ENCODE results near the gene FXYD5.
"Not testable (repeated sequence)": the region's sequence is repeated elsewhere in the genome, so short reads cannot be mapped to it uniquely, and the experiment has no call there.

Gene FXYD5

DNA sequence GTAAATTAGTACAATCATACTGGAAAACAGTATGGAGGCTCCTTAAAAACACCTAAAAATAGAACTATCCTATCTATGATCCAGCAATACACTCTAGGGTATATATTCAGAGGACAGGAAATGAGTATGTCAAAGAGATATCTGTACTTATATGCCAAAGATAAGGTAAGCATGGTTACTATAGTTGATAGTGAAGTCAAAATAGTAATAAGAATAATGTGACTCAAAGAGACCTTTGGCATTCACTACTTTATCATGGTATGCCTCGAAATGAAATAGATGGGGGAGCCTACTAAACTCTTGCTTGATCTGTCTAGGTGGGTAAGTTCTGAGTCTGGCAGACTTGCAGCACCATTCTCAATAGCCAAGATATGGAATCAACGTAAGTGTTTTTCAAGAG is 30.3 kb downstream of the FXYD5 start:
- DNase-seq: peak; percentile 7

DNA sequence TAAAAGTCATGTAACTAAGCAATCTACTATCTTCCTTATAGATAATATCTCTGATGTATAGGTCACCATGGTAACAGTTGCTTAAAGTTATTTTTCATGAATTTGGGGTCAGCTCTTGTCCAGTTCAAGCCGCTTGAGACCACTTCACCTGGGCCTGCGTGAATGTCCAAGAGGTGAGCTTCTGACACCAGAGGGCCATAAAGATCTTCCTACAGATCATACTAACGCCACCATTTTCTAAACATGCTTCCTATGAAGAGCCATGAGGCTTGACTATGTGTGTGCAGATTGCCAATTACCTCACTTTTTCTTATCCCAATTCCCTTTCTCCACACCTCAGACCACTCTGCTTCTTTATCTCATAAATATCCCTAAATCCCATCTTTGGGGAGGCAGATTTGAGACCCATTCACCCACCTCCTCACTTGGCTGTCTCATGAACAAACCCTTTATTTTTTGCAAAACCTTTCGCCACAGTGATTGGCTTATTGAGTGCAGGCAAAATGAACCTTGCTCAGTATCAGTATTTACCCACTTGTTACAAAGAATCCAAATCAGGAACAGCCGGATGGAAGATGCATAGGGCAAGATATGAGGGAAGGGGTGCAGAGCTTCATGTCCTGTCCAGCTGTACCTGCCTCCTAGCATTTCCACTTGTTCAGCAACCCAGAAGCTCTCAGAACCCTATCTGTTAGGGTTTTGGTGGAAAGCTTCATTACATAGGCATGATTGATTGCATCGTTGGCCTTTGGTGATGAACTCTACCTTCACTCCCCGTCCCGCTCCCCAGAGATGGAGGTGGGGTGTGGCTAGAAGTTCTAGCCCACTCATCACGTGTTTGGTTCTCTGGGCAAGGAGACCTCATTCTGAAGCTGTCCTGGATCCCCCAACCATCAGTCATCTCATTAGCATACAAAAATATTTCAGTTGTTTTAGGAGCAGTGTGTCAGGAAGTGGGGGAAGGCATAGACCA is 39.8 kb downstream of the FXYD5 start:
- no peak for DNase-seq

DNA sequence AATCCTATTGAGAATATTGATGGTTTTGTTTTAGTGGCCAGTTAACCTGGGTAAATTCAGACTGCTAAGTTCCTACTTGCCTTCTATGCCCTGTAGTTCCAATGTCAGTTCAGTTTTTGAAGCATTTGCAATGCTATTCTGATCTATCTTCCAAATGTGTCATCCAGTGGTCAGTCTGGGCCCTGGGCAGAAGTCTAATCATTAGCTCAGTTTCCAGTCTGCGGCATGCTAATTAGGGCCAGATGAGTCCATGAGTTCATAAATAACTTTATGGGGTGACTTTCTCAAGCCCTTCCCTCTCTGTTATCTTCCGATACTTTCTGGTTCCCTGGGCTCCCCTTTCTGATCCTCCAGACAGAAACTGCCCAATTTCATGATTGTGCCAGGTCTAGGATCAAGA is 41.3 kb downstream of the FXYD5 start:
- no peak for DNase-seq

DNA sequence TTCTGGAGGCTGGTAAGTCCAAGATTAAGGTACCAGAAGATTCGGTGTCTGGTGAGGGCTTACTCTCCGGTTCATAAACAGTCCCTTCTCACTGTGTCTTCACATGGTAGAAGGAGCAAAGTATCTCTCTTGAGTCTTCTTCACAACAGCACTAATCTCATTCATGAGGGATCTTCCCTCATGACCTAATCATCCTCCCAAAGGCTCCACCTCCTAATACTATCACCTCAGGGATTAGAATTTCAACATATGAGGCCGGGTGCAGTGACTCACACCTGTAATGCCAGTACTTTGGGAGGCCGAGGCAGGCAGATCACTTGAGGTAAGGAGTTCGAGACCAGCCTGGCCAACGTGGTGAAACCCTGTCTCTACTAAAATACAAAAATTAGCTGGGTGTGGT is 42.3 kb downstream of the FXYD5 start:
- DNase-seq: not testable (repeated sequence)

DNA sequence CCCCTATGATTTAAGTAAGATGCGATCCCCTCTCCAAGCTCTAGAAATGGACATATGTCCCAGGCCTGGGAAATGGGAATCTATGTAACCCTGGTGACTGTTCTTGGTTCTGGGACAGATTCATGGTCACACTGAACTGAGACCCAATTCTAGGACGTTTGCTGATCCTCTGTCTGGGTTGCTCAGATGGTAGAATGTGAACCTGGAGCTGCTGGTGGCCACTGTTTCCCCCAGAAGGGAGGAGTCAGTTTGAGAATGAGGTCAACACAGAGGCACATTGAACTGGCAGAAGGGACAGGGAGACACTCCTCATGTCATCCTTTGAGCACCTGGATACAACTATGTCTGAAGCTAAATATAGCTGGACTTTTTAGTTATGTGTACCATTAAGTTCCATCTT is 44.9 kb downstream of the FXYD5 start:
- DNase-seq: no peak

DNA sequence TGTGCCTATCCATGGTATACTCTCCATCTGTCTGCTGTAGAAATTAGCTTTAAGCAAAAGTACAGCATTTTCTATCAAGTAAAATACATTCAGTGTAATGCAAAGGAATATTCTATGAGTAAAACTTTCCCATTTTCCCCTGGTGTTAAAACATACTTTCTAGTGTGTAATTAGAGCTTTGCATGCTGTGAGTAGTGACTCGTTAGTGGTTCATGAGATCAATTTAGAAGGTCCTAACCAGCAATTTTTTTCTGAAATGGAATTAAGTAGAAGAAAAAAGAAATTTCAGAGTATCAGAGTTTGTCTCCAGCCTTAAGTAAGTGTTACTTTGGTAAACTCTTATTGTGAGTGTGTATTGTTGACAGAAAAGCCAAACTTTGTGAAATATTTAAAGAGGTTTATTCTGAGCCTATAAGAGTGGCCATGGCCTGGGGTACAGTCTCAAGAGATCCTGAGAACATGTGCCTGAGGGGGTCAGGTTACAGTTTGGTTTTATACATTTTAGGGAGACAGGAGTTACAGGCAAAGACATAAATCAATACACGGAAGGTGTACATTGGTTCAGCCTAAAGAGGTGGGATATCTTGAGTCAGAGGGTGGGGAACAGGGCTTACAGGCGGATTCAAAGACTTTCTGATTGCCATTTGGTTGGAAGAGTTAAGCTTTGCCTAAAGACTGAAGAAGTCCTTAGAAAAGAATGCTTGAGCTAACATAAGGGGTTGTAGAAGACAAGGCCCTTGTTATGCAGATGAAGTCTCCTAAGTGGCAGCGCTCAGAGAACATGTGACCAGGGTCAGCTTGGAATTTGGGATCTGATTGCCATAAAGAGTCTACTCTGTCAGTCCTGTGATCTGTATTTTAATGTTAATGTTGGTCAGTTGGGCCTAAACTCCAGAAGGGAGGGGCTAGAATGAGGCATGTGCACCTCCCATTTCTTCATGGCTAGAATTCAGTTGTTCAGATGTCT is 48.5 kb downstream of the FXYD5 start:
- no peak for DNase-seq

DNA sequence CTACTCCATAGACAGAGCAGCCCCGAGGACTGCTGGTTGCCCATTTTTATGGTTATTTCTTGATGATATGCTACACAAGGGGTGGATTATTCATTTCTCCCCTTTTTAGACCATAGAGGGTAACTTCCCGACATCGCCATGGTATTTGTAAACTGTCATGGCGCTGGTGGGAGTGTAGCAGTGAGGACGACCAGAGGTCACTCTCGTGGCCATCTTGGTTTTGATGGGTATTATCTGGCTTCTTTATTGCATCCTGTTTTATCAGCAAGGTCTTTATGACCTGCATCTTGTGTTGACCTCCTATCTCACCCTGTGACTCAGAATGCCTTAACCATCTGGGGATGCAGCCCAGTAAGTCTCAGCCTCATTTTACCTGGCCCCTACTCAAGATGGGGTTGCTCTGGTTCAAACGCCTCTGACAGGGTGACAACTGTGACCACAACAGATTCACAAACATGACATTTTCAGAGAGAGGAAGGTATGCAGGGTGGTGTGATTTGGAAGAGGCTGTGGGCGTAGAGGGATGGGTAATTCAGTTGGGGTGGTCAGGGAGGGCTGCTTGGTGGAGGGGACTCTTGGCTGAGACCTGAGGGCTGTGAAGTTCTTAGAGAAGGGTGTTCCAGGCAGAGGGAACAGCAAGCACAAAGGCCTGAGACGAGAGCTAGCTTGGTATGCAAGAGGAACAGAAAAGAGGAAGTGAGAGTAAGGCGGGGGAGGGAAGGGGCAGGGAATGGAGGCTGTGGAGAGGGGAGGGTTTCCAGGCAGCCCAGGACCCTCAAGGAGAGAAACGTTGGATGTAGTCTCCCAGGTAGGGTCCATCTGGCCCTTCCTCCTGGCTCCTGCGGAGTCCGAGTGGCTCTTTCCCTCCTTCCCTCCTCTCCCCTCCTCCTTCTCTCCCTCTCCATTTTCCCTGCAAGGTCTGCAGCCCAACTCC is 50.5 kb downstream of the FXYD5 start:
- no peak for DNase-seq

DNA sequence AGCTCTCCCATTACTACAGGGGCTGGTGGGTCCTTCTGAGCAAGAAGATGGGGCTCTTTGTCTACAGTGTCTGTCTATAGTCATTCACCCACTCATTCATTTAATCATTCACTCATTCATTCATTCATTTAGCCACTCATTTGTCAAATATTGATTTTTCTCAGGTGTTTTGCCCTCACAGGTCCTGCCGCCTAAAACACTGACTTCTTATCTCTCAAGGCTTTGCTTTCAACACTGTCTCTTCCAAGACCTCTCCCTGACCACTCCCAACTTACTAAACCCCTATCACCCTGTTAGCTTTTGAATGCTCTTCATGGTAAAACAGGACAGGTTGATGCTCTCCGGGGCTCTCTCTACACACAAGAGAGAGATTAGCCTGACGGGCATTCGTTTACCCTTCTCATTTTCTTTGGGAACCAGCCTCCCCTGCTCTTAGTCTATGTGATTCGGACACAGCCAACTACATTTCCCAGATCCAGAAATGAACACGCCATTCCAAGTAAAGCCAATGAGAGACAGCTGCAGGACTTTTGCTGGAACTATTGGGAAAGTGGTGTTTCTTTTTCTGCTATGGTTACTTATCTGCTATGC is 51.3 kb downstream of the FXYD5 start:
- DNase-seq: no peak

DNA sequence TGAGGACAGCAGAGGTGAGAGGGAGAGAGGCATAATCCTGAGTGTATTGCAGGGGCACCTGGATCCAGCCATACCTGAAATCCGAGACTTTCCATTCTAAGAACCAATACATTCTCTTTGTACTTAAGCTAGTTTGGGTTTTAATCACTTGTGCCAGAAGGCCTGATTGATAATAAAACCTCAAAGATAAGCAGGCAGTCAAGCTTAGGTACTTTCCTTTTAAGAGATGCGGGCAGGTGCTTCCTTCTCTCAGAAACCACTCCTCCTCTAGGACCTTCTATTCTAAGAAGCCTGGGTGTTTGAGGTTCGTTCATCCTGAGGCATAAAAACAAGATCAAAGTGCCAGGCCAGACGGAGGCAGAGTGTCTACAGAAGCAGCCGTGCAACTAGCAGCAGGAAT is 51.8 kb downstream of the FXYD5 start:
- peak; percentile 44 for DNase-seq

DNA sequence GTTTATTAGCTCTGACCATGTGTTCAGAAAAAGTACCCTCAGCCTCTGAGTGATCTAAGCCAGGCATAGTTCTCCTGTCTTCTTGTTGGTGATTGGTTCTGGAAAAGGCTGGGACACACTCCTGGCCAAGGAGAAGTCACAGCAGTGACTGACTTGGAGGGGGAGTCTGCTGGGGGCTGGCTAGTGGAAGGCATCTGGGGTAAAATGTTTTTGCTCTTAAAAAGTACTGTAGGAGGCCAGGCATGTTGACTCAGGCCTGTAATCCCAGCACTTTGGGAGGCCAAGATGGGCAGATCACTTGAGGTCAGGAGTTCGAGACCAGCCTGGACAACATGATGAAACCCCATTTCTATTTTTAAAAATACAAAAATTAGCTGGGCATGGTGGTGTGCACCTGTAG is 52.3 kb downstream of the FXYD5 start:
- no peak for DNase-seq

DNA sequence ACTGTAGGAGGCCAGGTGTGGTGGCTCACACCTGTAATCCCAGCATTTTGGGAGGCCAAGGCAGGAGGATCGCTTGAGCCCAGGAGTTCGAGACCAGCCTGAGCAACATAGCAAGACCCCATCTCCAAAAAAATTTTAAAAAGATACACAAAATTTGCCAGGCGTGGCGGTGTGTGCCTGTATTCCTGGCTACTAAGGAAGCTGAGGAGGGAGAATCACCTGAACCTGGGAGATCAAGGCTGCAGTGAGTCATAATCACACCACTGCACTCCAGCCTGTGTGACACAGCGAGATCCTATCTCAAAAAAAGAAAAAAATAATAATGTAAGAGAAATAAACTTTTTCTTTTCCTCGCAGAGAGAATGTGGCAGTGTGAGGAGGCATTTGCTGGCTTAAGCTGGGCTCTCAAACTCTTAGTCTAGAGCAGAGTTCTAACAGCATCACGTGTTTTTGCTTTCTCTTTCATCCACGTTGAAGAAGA is 52.9 kb downstream of the FXYD5 start:
- DNase-seq: no peak

DNA sequence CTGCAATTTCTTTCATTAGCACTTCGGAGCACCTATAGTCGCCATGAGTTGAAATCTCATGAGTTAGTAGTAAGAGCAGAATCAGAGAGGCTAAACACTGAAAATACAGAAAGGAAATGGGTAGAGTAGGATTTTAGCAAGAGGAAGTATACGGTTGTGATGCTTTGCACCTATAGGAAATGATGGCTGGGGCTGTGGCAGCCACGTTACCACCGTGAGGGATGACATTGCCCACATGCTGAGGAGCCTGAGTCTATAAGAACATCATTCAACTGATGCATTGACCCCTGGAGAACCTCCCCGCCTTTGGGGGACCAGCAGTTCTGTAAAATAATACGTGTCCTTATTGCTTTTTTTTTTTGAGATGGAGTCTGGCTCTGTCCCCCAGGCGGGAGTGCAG is 53.6 kb downstream of the FXYD5 start:
- DNase-seq: no peak

DNA sequence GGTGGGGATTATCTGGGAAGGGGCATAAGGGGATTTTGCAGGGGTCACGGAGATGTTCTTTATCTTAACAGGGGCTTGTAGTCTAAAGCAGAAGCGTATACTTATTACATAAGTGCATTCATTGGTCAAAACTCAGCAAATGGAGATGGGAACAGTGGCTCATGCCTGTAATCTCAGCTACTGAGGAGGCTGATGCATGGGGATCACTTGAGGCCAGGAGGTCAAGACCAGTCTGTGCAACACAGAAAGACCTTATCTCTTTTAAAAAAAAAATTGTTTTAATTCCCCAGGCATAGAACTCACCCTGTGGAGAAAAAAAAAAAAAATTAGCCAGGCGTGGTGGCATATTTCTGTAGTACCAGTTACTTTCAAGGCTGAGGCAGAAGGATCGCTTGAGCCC is 55.1 kb downstream of the FXYD5 start:
- DNase-seq: no peak

DNA sequence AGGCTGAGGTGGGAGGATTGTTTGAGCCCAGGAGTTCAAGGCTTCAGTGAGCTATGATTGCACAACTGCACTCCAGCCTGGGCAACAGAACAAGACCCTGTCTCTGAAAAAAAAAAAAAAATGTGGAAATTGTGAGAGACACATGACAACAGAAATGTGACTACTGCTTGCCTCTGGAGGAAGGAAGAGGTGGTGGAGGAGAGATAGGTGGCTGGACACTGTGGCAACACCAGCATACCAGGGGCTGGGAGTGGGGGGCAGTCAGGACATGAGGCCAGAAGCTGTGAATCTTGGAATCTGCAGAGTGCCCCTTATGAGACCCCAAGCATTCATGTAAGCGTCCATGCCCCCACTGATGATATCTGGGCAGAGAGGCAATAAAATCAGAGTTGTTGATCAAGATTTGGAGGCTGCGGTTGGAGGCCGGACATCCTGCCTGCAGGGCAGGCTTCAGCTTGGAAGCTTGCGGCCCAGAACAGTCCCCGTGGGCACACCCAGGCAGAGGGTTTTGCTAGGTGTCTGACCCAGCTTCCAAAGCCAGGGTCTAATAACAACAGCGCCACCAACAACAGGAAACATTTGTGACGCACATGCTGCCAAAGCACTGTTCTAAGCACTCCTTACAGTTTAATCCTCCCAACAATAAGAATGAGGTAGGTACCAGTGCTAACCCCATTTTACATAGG is 57.2 kb downstream of the FXYD5 start:
- DNase-seq: no peak

DNA sequence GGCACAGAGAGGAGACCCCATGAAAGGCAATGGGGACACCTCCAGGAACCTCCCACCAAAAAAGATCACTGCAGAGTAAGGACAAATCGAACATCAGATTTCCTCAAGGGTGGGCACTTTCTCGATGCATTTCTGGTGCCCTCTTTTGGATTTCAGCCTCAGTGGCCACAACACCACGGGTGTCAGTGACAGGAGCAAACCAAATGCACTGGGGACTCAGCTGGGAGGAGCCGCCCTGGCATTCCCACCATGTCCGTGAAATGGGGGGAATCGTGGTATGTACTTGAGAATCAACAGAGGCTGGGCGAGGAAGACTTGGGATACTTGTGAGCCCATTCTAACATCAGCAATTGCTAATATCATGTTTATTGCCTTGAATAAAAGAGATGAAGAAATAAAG is 57.7 kb downstream of the FXYD5 start:
- no peak for DNase-seq

DNA sequence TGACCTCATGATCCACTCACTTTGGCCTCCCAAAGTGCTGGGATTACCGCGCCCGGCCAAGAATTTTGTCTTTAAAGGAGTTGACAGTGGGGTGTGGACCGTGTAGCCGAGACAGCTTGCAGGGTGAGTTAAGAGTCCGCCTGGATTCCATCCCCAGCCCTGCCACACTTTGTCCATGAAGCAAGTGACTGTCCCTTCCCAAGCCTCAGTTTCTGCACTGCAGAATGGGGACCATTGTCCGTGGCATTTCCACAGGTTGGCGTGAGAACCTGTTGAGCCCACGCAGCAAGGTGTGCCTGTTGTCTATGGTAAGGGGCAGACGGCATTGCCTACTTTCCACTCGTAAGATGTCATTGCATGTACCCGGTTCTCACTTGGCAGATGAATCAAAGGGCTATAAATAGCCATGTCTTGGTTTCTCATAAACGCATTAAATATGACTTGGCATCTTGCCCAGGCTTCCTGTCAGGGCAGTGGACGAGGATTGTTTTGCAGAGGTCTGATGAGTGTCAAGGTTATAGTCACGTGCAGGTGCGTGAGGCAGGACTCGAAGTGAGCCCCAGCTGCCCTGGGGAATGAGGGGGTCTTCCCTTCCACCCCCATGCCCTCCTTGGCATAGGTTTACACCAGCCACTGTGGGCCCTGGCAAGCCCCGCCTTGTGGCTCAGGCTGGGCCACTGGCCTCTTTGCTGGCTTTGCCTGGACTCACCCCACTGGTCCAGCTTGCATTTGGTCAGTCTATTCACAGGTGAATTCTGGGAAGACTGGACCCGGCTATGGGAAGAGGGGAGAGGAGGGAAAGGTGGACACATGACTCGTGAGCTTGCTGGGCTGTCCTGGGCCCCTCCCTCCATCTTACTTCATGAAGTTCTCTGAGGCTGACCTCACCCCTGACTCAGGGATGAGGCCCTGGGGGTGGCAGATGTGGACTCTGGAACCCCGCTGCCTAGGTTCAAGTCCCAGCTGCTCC is 59.4 kb downstream of the FXYD5 start:
- DNase-seq: peak; percentile 90

DNA sequence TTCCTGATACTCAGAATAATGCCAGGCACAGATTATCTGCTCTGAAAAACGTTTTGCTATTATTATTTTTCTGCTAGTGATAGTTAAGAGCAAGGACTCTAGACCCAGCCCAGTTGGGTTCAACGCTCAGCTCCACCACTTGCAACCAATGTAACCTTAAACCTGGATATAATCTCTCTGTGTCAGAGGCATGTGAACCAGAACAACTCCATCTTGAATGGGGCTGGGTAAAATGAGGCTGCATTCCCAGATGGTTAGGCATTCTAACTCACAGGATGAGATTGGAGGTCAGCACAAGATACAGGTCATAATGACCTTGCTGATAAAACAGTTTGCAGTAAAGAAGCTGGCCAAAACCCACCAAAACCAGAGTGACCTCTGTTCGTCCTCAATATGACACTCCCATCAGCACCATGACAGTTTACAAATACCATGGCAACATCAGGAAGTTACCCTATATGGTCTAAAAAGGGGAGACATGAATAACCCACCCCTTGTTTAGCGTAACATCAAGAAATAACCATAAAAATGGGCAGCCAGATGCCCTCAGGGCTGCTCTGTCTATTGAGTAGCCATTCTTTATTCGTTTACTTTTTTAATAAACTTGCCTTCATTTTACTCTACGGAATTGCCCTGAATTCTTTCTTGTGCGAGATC is 60.4 kb downstream of the FXYD5 start:
- no peak for DNase-seq

DNA sequence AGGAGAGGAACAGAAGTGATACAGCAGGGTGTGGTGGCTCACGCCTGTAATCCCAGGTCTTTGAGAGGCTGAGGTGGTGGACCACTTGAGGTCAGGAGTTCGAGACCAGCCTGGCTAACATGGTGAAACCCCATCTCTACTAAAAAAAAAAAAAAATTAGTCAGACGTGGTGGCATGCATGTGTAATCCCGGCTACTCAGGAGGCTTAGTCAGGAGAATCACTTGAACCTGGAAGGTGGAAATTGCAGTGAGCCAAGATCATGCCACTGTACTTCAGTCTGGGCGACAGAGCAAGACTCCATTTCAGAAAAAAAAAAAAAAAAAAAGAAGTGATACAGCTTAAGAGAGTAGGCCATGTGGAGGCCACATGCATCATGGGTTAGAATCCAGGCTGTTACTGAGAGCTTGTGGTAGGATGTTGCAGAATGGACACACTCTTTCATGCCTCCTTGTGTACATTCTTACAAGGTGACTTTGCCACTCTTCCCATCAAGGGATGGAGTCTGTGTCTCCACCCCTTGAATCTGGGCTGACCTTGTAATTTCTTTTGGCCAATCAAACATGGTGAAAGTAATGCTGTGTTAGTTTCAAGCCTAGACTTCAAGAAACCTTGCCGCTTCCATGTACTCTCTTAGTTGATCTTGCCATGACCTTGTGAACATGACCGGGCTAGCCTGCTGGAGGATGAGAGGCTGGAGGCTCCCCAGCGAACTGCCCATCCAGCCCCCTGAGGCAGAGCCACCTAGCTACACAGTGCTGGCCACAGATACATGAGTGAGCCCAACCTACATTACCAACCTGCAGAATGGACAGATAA is 61.7 kb downstream of the FXYD5 start:
- no peak for DNase-seq

Measured in hematopoietic multipotent progenitor cell treated with erythropoietin and hydrocortisone succinate and interleukin-3 and kit ligand, for 8 days (in vitro differentiated cells).